Sciatic nerve (tissue), 2 donors: ENCODE measurements around the gene ASAH2B. TPM values are rescaled to one million over a fixed set of nuclear protein-coding genes. Genes with fewer than 3 reads are reported as not detected.
"Not testable (repeated sequence)": the region's sequence is repeated elsewhere in the genome, so short reads cannot be mapped to it uniquely, and the experiment has no call there.

Source experiments
- ATAC-seq: fragments of 200-7000 bp; cut with Tn5 transposase; one replicate; pipeline ENCODE4 v1.9.1; 2020; ENCODE audit warnings: mild to moderate bottlenecking, moderate library complexity
- DNase-seq: peaks from one replicate; pipeline ENCODE4 v3.0.0-alpha.2; 2020; ENCODE audit warnings: low spot score
- intact Hi-C: fragments of 100-400 bp; cut with DNase I; formaldehyde crosslinking; loops from one replicate; pipeline ENCODE4 v1.14.2; 2022
- total RNA-seq: library from RNA; stranded (reverse); fragmentation: NEBNext Ultra II Directional; extraction: Animal tissue kit (Norgen Biotek cat#: 25700); gene quantifications from one replicate; pipeline ENCODE4 v1.2.1, GENCODE V29; 2021
- donor health status: DM: no; HTN: no; CAD: no.
- donor health status: DM: no; HTN: no; CAD: no.

ASAH2B gene
- total RNA-seq, result 2.3 TPM

- ATAC-seq (peak; percentile 86), DNase-seq (peak; percentile 84)
- intact Hi-C loops, result no loop called here
Observed at GRCh38 chr10:50739618-50740292, at the start of gene ASAH2B. Gene ASAH2B, plus strand, starts transcription at chr10:50739936. Its CDS starts 5,195 bp downstream, at chr10:50745131.

DNA sequence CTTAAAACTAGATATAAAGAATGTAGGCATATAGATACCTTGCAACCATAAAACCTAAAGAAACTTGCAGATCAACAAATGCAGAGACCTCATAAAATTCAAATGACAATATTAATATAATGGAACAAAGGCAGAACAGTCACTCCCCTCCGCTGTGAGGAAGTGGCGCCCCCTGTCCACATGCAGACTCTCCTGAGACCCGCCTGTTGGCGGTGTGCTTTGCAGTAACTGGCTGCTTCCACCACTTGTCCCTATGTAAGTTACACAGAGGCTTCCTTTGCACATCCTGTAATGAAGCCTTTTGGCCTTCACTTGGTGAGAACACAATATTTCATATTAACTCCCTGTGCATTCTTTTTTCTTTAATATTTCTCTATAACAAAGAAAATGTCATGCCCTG, 41.9 kb upstream of the ASAH2B start:
- intact Hi-C loops, ATAC-seq, DNase-seq: not testable (repeated sequence)

DNA sequence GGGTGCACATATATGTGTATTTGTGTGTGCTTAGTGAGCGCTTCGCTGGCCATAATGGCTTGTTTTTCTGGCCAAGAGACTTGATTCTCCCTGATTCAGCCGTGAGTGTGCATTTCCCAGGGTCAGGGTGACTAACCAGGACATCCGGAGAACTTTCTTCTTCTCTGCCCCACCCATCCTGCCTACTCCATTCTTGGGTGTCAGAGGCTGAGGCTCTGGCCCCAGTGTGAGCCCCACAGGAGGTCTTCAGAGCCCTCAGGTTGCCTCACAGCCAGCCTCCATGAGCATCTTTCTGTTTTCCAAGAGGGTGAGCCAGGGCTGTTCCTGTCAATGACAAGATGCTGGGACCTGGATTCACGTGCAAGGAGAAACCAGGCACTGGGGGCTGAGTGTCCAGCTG, 37.8 kb upstream of the ASAH2B start:
- ATAC-seq, DNase-seq, intact Hi-C loops: not testable (repeated sequence)

GRCh38 chr10:50702997-50703396, 36.7 kb upstream of the ASAH2B start:
- intact Hi-C loops, DNase-seq, ATAC-seq: not testable (repeated sequence)

GRCh38 chr10:50704436-50705079, 35.2 kb upstream of the ASAH2B start:
- DNase-seq, ATAC-seq, intact Hi-C loops: not testable (repeated sequence)

DNA sequence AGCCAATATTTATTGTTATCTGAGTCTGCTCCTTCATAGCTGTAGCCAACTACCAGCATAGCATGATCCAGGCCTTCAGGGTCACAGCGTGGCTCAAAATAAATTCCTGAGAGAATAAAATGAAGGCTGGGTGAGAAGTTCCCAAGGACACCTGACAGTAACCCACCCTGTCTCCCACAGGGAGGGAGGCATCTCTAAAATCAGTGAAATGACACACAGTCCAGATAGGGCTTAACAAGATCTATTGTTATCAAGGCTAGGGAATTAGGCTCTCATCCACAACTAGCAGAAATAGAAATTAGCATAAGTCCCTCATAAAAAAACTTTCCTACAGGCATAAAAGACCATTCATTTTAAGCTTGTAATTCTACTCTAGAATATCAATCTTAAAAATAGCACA, 33.7 kb upstream of the ASAH2B start:
- intact Hi-C loops, DNase-seq, ATAC-seq: not testable (repeated sequence)

DNA sequence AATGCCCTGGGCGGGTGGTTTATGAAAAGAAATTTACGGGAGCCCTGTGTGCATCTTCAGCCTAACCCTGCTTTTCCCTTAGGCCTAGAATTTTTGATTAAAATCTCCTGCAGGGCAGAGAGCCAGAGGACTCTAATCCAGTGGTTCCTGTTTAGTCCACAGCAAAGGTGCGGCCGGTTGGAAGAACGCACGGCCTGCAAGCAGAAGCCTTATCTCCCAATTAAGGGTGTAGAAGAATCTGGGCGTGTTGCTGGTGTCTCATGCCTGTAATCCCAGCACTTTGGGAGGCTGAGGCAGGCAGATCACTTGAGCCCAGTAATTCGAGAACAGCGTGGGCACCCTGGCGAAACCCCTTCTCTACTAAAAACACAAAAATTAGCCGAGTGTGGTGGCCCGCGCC, 29.5 kb upstream of the ASAH2B start:
- DNase-seq, ATAC-seq, intact Hi-C loops: not testable (repeated sequence)

DNA sequence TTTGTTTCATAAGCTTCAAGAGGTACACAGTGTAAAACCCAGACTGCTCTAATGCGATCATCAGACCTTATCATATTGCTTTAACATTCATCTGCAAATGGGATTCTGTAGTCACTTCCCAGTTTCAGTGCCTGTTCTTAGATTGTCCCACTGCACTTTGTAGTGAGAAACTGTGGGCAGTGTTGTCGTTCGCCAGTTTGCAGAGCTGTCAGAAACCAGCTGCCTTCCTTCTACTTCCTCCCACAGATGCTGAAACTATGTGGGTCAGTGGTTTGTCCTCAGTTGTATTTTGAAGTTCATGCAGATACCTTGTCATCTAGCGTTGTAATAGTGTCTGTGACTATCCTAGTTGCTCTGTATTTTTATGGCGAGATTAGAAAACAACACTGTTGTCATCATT, 15.9 kb upstream of the ASAH2B start:
- intact Hi-C loops, DNase-seq, ATAC-seq: not testable (repeated sequence)

GRCh38 chr10:50728112-50728511, 11.6 kb upstream of the ASAH2B start:
- intact Hi-C loops, ATAC-seq, DNase-seq: not testable (repeated sequence)

DNA sequence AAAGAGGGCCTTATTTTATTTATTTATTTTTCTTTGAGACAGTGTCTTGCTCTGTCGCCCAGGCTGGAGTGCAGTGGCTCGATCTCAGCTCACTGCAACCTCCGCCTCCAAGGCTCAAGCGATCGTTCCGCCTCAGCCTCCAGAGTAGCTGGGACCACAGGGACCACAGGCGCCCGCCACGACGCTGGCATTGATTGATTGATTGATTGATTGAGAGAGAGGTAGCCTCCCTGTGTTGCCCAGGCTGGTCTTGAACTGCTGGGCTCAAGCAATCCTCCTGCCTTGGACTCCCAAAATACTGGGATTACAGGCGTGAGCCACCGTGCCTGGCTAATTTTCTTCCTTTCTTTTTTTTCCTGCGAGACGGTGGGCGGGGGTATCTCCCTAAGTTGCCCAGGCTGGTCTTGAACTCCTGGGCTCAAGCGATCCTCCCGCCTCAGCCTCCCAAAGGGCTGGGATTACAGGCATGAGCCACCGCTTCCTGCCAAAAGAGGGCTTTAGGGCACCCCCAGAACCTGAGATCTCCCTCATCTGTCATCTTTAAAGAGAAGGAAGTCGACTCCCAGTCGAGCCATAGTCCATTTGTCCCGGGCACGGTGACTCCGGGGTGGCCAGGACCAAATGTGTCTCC, 634 bp upstream of the ASAH2B start:
- ATAC-seq, DNase-seq, intact Hi-C loops: not testable (repeated sequence)

GRCh38 chr10:50740293-50740648, 535 bp downstream of the ASAH2B start:
- peak; percentile 62 for ATAC-seq
- DNase-seq, result peak; percentile 51
- intact Hi-C loops, result no loop called here

DNA sequence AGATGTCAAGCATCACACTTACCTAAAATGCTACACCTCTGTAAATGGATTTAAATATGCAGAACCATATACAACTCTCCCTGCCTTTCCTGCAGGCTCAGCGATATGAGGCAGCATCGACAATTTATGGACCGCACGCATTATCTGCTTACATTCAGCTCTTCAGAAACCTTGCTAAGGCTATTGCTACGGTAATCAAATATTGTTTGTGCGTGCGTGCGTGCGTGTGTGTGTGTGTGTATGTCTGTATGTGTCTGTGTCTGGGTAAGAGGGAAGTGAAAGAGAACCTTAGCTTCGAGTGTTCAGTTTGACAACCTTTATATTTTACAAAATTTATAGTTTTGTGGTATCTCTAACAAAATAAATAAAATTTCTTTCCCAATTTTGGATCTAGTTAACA, 3.1 kb downstream of the ASAH2B start:
- DNase-seq, intact Hi-C loops, ATAC-seq: not testable (repeated sequence)

DNA sequence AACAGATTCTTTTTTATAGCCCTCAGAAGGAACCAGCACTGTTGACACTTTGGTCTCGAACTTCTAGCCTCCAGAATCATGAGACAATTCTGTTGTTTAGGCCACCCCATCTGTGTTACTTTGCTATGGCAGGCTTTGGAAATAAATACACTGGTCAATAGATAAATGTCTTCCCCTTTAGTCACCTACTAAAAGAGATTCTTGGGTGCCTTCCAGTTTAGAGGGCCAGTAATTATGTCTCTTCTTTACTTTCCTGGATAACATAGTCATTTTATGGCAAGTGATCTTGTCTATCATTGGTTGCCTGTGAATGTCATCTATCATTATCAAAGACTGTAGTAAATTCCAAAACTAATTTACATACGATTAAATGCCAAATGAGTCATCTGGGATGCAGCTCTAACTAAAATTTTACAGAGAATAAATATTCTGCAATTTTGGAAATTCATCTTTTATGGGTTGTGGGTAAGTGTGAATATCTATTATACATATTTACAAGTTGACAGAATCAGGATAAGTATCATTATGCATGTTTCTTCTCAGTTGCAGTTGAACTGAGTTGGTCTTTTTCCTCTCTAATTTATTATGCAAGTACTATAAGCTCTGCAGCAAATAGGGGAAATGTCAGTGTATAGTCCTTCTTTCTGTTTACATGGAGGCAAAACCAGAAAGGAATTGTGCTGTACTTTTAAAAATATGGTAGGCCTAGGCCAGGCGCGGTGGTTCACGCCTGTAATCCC, 27.2 kb downstream of the ASAH2B start:
- intact Hi-C loops, ATAC-seq, DNase-seq: not testable (repeated sequence)

GRCh38 chr10:50772042-50772441, 32.3 kb downstream of the ASAH2B start:
- ATAC-seq, DNase-seq, intact Hi-C loops: not testable (repeated sequence)

GRCh38 chr10:50774868-50775267, 35.1 kb downstream of the ASAH2B start:
- ATAC-seq, intact Hi-C loops, DNase-seq: not testable (repeated sequence)

DNA sequence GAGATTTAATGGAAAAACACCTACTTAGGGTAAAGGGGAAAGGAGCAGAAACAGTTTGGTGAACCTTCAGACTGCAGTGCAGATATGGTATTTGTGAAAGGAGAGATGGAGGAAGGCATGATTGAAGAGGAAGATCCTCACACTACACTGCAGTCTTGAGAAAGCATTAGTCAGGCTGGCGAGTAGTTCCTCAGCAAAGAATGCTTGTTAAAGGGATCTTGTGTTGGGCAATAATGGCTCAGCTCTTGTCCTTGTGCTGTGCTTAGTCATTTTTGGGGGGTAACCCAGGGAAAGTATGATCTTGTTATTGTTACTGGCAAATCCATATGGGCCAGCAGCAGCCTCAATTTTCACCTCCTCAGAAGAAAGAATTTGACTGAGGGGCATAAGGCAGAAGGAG, 40.3 kb downstream of the ASAH2B start:
- DNase-seq, intact Hi-C loops, ATAC-seq: not testable (repeated sequence)

GRCh38 chr10:50782017-50782416, 42.3 kb downstream of the ASAH2B start:
- DNase-seq, intact Hi-C loops, ATAC-seq: not testable (repeated sequence)

DNA sequence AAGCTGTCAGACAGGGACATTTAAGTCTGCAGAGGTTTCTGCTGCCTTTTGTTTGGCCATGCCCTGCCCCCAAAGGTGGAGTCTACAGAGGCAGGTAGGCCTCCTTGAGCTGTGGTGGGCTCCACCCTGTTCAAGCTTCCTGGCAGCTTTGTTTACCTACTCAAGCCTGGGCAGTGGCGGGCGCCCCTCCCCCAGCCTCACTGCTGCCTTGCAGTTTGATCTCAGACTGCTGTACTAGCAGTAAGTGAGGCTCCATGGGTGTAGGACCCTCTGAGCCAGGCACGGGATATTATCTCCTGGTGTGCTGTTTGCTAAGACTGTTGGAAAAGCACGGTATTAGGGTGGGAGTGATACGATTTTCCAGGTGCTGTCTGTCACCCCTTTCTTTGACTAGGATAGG, 48.2 kb downstream of the ASAH2B start:
- DNase-seq, ATAC-seq, intact Hi-C loops: not testable (repeated sequence)
